Activated CD4-positive, alpha-beta T cell treated with anti-CD3 and anti-CD28 coated beads for 36 hours (primary cell): ENCODE results near the gene INHBB. TPM values are rescaled to one million over a fixed set of nuclear protein-coding genes. Genes with fewer than 3 reads are reported as not detected.

ENCODE experiments used
- ATAC-seq: fragments of 200-7000 bp; cut with Tn5 transposase; one replicate; pipeline ENCODE4 v1.10.0; 2021; ENCODE audit warnings: mild to moderate bottlenecking, moderate library complexity
- CTCF ChIA-PET: fragments of 350-600 bp; sonication (Branson Sonifier 250); formaldehyde crosslinking; loops from one replicate; lab custom pipeline; 2021; ENCODE audit warnings: antibody characterized with exemption; lab: Charles Lee
- POLR2A ChIA-PET: fragments of 350-600 bp; sonication (Branson Sonifier 250); formaldehyde crosslinking; loops from one replicate; lab custom pipeline; 2021; ENCODE audit warnings: antibody characterized with exemption, inconsistent platforms; lab: Charles Lee
- DNase-seq: peaks from one replicate; pipeline ENCODE4 v3.0.0-alpha.2; 2020
- H3K27ac Mint-ChIP-seq: one replicate; pipeline ENCODE4 v1.8.0; 2021; ENCODE audit warnings: mixed read lengths
- H3K27me3 Mint-ChIP-seq: one replicate; pipeline ENCODE4 v1.8.0; 2021; ENCODE audit warnings: mixed read lengths
- H3K36me3 Mint-ChIP-seq: one replicate; pipeline ENCODE4 v1.8.0; 2021; ENCODE audit warnings: low read depth, mixed read lengths
- H3K4me1 Mint-ChIP-seq: one replicate; pipeline ENCODE4 v1.8.0; 2021; ENCODE audit warnings: mixed read lengths
- H3K4me3 Mint-ChIP-seq: one replicate; pipeline ENCODE4 v1.8.0; 2021; ENCODE audit warnings: mild to moderate bottlenecking, moderate library complexity, mixed read lengths
- H3K9me3 Mint-ChIP-seq: one replicate; pipeline ENCODE4 v1.8.0; 2021; ENCODE audit warnings: low read depth, mixed read lengths
- intact Hi-C, 2 experiments: fragments of 100-400 bp; cut with DNase I in 1 of 2; cut with micrococcal nuclease in 1 of 2; formaldehyde crosslinking; loops; one replicate each; pipeline versions ENCODE4 v1.14.2 to v1.15.1; 2022 to 2024; cut with DNase I, micrococcal nuclease
- total RNA-seq, 2 experiments: library from RNA; stranded (reverse); gene quantifications; one replicate each; pipeline ENCODE4 v1.2.3, GENCODE V29; 2021

The INHBB gene
- total RNA-seq, 2 experiments from 2014 or later = not detected

DNA sequence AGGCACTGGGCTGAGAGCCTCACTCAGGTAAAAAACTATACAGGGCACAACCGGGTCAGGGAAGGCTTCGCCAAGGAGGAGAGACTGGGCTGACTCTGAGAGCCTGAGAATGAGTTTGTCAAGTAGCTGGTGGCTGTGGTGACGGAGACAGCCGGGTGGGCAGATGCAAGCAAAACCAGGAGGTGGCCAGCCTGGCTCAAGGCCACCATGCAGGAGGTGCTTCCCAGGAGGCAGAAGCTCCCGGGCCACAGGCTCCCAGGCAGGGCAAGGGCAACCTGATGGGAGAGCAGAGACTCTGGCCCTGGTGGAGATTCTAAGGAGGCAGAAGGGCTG, 2.9 kb upstream of the INHBB start:
- CTCF ChIA-PET = interaction anchor here (0.7 to 2.2 kb wide), 16 partner anchors 9 to 338 kb away, joined by 3 to 9 read pairs (median 4); no protein-coding TSS in a partner anchor
- POLR2A ChIA-PET = no interaction called here
- Mint-ChIP-seq H3K27ac (no peak overlapping the region), H3K4me1 (peaks cover 22% of the 10 kb centered on the region), H3K9me3 (no peaks in the 10 kb centered on the region), H3K27me3 (peaks cover 45% of the 10 kb centered on the region), H3K36me3 (no peaks in the 10 kb centered on the region), H3K4me3 (no peak overlapping the region)
- intact Hi-C loops = loop anchor here (1.0 to 10.0 kb wide), 9 partner anchors 94 to 734 kb away; partner anchors contain the start of gene PTPN4 (in 1 of the 2)
- DNase-seq (no peak), ATAC-seq (no peak)

DNA sequence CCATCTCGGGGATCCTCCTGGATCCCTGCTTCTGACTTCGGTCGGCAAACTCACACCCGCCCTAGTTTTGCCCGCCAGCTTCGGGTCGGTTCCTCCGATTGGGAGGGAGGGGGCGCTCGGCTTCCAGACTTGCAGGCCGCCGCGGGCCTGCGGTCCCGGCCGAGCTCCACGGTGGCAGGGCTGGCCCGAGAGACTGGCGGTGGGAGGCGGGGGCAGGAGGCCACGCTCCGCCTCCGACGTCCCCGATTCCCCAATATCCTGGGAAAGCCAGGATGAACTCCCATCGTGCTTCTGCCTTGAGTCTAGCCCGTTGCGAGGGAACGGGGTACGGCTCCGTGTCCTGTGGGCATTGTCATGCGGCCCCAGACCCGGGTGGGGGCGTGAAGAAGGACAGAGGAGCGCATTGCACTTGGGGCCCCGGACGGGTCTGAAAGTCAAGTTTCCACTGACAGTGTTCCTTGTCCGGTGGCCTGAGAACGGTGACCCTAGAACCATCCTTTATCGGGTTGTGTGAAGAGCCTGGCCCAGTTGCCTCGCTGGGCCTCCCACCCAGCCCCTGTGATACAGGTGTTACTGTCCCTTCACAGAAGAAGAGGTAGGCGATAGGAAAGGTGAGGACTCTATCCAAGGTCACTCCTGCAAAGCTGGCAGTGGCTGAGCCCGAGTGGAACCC, 2.4 kb upstream of the INHBB start:
- POLR2A ChIA-PET = no interaction called here

DNA sequence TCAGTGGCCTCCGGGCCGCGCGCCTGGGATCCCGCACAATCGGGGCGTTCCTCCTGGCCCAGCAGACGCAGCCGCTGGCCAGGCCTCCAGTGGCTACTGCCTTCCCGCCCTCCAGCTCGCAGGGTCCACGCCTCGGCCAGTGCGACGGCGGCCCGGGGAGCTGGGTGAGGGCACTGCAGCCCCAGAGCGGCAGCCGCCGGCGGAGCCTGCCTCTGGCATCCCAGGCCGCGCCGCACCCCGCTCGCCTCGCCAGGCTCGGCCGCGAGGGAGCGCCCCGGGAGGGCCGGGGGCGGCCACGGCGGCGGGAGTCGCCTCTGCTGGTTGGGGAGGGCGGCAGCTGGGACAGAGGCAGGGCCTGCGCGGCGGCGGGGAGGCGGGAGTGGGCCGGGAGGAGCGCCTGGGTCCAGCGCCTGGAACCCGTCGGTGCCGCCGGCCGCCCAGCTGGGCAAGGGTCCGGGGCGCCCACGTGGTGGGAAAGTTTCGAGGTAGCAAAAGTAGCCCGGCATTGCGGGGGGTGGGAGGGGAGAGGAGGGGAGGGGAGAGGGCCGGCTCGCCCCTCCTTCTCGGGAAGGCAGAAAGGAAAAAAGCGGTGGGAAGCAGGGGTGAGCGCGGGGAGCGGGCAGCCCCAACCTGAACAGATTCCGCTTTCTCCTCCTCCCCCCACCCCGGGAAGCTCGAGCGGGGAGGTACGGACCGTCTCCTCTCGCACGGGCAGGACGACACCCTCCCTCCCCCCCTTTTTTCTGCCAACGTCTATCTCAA, 1.5 kb upstream of the INHBB start:
- Mint-ChIP-seq H3K9me3 (no peaks in the 10 kb centered on the region), H3K27me3 (peaks cover 52% of the 10 kb centered on the region), H3K4me3 (no peak overlapping the region), H3K4me1 (peaks cover 22% of the 10 kb centered on the region), H3K36me3 (no peaks in the 10 kb centered on the region), H3K27ac (no peak overlapping the region)
- ChIA-PET POLR2A (interaction anchor here (0.7 kb wide), 1 partner anchor 168 kb away, joined by 3 read pairs; no protein-coding TSS in a partner anchor), CTCF (interaction anchor here (0.6 to 1.5 kb wide), 4 partner anchors 93 to 331 kb away, joined by 3 to 4 read pairs (median 4); no protein-coding TSS in a partner anchor)
- intact Hi-C loops = loop anchor here (5.0 to 10.0 kb wide), 3 partner anchors 170 to 733 kb away; partner anchors contain the start of gene PTPN4 (in 1 of the 2)
- peak; percentile 30 for DNase-seq
- peak; percentile 24 for ATAC-seq

More for the DNA sequence above, 2.4 kb upstream of the INHBB start:
- CTCF ChIA-PET = interaction anchor here (0.5 to 2.2 kb wide), 17 partner anchors 9 to 979 kb away, joined by 3 to 9 read pairs (median 4); no protein-coding TSS in a partner anchor
- Mint-ChIP-seq H3K4me3 (peak overlapping the region; percentile 21), H3K36me3 (no peaks in the 10 kb centered on the region), H3K27ac (no peak overlapping the region), H3K27me3 (peaks cover 48% of the 10 kb centered on the region), H3K9me3 (no peaks in the 10 kb centered on the region), H3K4me1 (peaks cover 22% of the 10 kb centered on the region)
- DNase-seq (peak; percentile 84), ATAC-seq (peak; percentile 71)
- intact Hi-C loops = loop anchor here (1.0 to 10.0 kb wide), 9 partner anchors 94 to 734 kb away; partner anchors contain the start of gene PTPN4 (in 1 of the 2)

GRCh38 chr2:120344976-120345581, 857 bp upstream of the INHBB start:
- intact Hi-C loops = loop anchor here (5.0 to 10.0 kb wide), 4 partner anchors 170 to 732 kb away; partner anchors contain the start of genes GLI2 (in 1 of the 2) and PTPN4 (in 1 of the 2)
- Mint-ChIP-seq H3K27me3 (peaks cover 55% of the 10 kb centered on the region), H3K9me3 (no peaks in the 10 kb centered on the region), H3K4me1 (peaks cover 22% of the 10 kb centered on the region), H3K27ac (no peak overlapping the region), H3K4me3 (no peak overlapping the region), H3K36me3 (no peaks in the 10 kb centered on the region)
- peak; percentile 42 for ATAC-seq
- ChIA-PET CTCF (interaction anchor here (0.6 to 1.2 kb wide), 2 partner anchors 208 to 331 kb away, joined by 3 read pairs; no protein-coding TSS in a partner anchor), POLR2A (interaction anchor here (0.7 kb wide), 1 partner anchor 168 kb away, joined by 3 read pairs; no protein-coding TSS in a partner anchor)
- DNase-seq = peak; percentile 51

GRCh38 chr2:120345608-120346007, 328 bp upstream of the INHBB start:
- H3K27ac Mint-ChIP-seq = no peak overlapping the region
- no peaks in the 10 kb centered on the region for H3K9me3 Mint-ChIP-seq
- H3K4me1 Mint-ChIP-seq = peaks cover 22% of the 10 kb centered on the region
- no peak overlapping the region for H3K4me3 Mint-ChIP-seq
- intact Hi-C loops = loop anchor here (5.0 to 10.0 kb wide), 3 partner anchors 169 to 591 kb away; partner anchors contain the start of genes GLI2 (in 1 of the 2) and PTPN4 (in 1 of the 2)
- no peaks in the 10 kb centered on the region for H3K36me3 Mint-ChIP-seq
- H3K27me3 Mint-ChIP-seq = peaks cover 56% of the 10 kb centered on the region
- ChIA-PET CTCF (no interaction called here), POLR2A (no interaction called here)
- DNase-seq (peak; percentile 16), ATAC-seq (no peak)

GRCh38 chr2:120346667-120347358, 877 bp downstream of the INHBB start:
- DNase-seq = peak; percentile 39
- Mint-ChIP-seq H3K36me3 (no peaks in the 10 kb centered on the region), H3K4me1 (peaks cover 22% of the 10 kb centered on the region), H3K9me3 (no peaks in the 10 kb centered on the region), H3K27me3 (peaks cover 53% of the 10 kb centered on the region), H3K4me3 (peak overlapping the region; percentile 57), H3K27ac (no peak overlapping the region)
- peak; percentile 5 for ATAC-seq
- intact Hi-C loops = loop anchor here (5.0 to 10.0 kb wide), 3 partner anchors 168 to 592 kb away; partner anchors contain the start of genes GLI2 (in 1 of the 2) and PTPN4 (in 1 of the 2)
- CTCF ChIA-PET = interaction anchor here (0.5 to 0.9 kb wide), 3 partner anchors 172 to 343 kb away, joined by 3 to 4 read pairs (median 4); no protein-coding TSS in a partner anchor
- POLR2A ChIA-PET = no interaction called here

- ChIA-PET POLR2A (no interaction called here), CTCF (interaction anchor here (0.6 to 1.1 kb wide), 2 partner anchors 33 to 1121 kb away, joined by 3 to 4 read pairs; no protein-coding TSS in a partner anchor)
- H3K27me3 Mint-ChIP-seq = peaks cover 51% of the 10 kb centered on the region
- ATAC-seq = no peak
- intact Hi-C loops = loop anchor here (5.0 to 10.0 kb wide), 3 partner anchors 167 to 593 kb away; partner anchors contain the start of genes GLI2 (in 1 of the 2) and PTPN4 (in 1 of the 2)
- peaks cover 19% of the 10 kb centered on the region for H3K4me1 Mint-ChIP-seq
- DNase-seq = peak; percentile 12
- H3K4me3 Mint-ChIP-seq = no peak overlapping the region
- H3K9me3 Mint-ChIP-seq = no peaks in the 10 kb centered on the region
- no peak overlapping the region for H3K27ac Mint-ChIP-seq
- H3K36me3 Mint-ChIP-seq = no peaks in the 10 kb centered on the region
Observed at GRCh38 chr2:120347396-120348060, 1.6 kb downstream of the INHBB start.

GRCh38 chr2:120348134-120348736, 2.3 kb downstream of the INHBB start:
- peaks cover 15% of the 10 kb centered on the region for H3K4me1 Mint-ChIP-seq
- H3K36me3 Mint-ChIP-seq = no peaks in the 10 kb centered on the region
- ChIA-PET CTCF (interaction anchor here (0.7 to 1.1 kb wide), 2 partner anchors 33 to 348 kb away, joined by 4 read pairs; no protein-coding TSS in a partner anchor), POLR2A (no interaction called here)
- H3K27me3 Mint-ChIP-seq = peaks cover 44% of the 10 kb centered on the region
- DNase-seq (no peak), ATAC-seq (no peak)
- H3K27ac Mint-ChIP-seq = no peak overlapping the region
- no peak overlapping the region for H3K4me3 Mint-ChIP-seq
- intact Hi-C loops = loop anchor here (5.0 to 10.0 kb wide), 3 partner anchors 167 to 593 kb away; partner anchors contain the start of genes GLI2 (in 1 of the 2) and PTPN4 (in 1 of the 2)
- H3K9me3 Mint-ChIP-seq = no peaks in the 10 kb centered on the region

DNA sequence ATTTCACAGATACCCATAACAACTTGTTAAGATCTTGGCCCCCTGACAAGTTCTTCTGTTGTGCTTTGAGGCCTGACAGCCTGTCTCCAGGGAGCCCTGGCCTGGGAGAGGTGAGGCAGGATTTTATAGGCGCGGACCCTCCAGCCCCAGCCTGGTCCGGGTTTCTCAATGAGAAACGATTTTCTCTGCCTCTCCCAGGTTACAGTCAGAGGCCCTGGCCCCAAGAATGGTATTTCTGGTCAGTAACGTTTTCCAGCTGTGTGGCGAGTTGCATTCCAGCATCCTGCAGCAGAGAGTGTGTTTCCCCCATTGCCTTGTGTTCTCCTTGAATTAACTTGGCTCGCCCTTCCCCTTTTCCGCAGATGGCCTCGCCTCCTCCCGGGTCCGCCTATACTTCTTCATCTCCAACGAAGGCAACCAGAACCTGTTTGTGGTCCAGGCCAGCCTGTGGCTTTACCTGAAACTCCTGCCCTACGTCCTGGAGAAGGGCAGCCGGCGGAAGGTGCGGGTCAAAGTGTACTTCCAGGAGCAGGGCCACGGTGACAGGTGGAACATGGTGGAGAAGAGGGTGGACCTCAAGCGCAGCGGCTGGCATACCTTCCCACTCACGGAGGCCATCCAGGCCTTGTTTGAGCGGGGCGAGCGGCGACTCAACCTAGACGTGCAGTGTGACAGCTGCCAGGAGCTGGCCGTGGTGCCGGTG, 3.0 kb downstream of the INHBB start:
- DNase-seq = no peak
- H3K27me3 Mint-ChIP-seq = peaks cover 39% of the 10 kb centered on the region
- peaks cover 11% of the 10 kb centered on the region for H3K4me1 Mint-ChIP-seq
- CTCF ChIA-PET = interaction anchor here (0.7 kb wide), 1 partner anchor 347 kb away, joined by 4 read pairs; no protein-coding TSS in a partner anchor
- no peaks in the 10 kb centered on the region for H3K36me3 Mint-ChIP-seq
- H3K4me3 Mint-ChIP-seq = no peak overlapping the region
- intact Hi-C loops = loop anchor here (5.0 to 10.0 kb wide), 3 partner anchors 166 to 594 kb away; partner anchors contain the start of genes GLI2 (in 1 of the 2) and PTPN4 (in 1 of the 2)
- ATAC-seq = no peak
- H3K27ac Mint-ChIP-seq = no peak overlapping the region
- POLR2A ChIA-PET = no interaction called here
- H3K9me3 Mint-ChIP-seq = no peaks in the 10 kb centered on the region
